GM12864 (cell line): ENCODE measurements around the gene RIMBP2.

Experiments
- DNase-seq: peaks from one replicate; pipeline ENCODE4 v3.0.0-alpha.2; 2011; ENCODE audit warnings: low read depth
- H3K4me3 ChIP-seq: 2 replicates; pipeline ENCODE4 v1.5.1; 2011; ENCODE audit warnings: mild to moderate bottlenecking, low read depth, low read length, control low read depth
- TF ChIP-seq, protein P1 (sequence below): IDR thresholded peaks from 2 replicates; pipeline ENCODE4 v1.5.1; 2011; ENCODE audit warnings: low read depth, mild to moderate bottlenecking, moderate library complexity, low read length, control low read depth, inconsistent platforms; ENCODE audit errors: missing control alignments

Gene RIMBP2

DNA sequence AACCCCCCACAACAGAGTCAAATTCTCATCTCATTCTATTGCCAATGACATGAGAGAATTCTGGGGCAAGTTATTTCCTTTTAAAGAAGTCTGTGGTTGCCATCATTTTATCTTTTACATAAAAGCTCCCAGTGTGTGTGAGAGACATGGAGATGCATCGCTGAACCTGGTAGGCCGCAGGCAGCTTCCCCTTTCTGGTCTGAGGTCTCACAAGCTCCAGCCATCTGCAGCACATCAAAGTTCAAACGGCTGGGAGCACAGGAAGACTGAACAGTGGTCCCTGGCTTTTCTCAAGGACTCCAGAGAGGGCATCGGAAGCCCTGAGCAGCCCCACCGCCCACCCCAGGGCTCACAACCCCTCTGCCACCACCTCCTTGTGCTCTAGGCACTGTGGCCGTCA, 141.7 kb downstream of the RIMBP2 start:
- H3K4me3 ChIP-seq = no peak overlapping the region
- TF ChIP-seq, protein P1, sequence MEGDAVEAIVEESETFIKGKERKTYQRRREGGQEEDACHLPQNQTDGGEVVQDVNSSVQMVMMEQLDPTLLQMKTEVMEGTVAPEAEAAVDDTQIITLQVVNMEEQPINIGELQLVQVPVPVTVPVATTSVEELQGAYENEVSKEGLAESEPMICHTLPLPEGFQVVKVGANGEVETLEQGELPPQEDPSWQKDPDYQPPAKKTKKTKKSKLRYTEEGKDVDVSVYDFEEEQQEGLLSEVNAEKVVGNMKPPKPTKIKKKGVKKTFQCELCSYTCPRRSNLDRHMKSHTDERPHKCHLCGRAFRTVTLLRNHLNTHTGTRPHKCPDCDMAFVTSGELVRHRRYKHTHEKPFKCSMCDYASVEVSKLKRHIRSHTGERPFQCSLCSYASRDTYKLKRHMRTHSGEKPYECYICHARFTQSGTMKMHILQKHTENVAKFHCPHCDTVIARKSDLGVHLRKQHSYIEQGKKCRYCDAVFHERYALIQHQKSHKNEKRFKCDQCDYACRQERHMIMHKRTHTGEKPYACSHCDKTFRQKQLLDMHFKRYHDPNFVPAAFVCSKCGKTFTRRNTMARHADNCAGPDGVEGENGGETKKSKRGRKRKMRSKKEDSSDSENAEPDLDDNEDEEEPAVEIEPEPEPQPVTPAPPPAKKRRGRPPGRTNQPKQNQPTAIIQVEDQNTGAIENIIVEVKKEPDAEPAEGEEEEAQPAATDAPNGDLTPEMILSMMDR = no peak
- DNase-seq = no peak

DNA sequence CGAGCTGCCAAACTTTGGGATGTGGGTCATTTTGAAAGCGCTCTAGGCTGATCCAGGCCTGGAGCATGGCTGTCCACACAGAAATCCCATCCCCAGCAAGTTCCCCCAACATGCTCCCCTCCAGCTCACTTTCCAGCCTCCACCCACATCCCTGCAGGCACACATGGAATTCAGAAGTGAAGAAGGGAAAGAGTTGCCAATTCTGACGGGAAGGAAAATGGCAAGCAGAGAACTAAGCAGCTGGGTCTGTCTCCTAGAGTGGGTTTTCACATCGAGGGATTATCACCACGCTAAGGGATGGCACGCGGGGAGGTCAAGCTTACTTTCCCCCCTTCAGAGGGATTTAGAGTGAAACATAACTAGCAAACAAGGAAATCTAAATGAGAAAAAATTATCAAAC, 142.3 kb downstream of the RIMBP2 start:
- no peak for DNase-seq
- TF ChIP-seq, protein P1 = no peak
- no peak overlapping the region for H3K4me3 ChIP-seq

DNA sequence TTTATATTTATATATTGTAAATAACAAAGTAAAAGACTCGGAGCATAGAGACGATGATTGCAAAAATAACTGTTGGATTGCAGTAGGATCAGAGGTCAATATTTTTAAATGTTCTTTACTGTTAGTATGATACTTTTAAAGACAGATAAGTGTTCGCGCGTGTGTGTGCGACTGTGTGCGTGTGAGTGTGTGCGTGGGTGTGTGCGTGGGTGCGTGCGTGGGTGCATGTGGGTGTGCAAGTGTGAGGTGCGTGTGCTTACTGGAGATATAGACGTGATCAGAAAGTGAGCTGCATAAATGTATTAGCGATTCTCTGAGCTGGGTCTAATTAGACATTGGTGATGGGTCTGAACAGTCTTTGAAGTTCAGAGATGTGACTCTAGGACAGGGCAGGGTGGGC, 142.9 kb downstream of the RIMBP2 start:
- no peak overlapping the region for H3K4me3 ChIP-seq
- TF ChIP-seq, protein P1 = no peak
- DNase-seq = no peak

DNA sequence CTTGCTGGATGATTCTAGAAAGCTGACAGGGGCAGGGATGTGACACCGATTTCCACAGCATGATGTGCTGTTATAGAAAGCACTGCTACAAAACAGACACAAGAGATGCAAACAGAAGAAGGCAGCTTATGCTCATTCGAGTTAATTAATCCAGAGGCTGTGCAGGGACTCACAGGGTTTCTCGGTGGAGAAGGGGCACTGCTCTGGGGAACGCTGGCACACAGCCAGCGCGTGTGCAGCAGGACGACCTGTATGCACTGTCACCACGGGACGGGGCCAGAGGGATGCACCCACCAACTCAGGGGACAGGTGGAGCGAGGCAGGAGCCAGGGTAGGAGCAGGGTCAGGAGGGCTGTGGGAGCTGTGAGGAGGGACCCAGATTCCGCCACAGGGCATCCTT, 143.5 kb downstream of the RIMBP2 start:
- TF ChIP-seq, protein P1 = no peak
- no peak for DNase-seq
- H3K4me3 ChIP-seq = no peak overlapping the region

DNA sequence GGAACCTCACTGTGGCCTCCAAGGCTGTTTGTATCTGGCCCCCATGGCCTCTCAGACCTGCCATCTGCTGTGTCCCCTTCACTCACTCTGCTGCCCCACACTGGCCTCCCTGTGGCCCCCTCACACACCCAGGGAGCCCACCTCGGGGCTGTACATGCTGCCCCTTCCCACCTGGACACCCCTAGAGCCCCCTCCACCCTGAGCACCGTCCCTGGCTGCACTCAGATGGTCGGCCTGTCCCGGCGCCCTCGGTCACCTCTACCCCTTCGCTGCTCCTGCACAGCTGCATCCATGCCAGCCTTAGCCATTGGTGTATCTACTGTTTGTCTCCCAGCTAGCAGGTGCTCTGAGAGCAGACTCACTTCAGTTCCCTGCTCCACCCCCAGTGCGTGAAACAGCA, 144.4 kb downstream of the RIMBP2 start:
- no peak overlapping the region for H3K4me3 ChIP-seq
- DNase-seq = no peak
- TF ChIP-seq, protein P1 = no peak

DNA sequence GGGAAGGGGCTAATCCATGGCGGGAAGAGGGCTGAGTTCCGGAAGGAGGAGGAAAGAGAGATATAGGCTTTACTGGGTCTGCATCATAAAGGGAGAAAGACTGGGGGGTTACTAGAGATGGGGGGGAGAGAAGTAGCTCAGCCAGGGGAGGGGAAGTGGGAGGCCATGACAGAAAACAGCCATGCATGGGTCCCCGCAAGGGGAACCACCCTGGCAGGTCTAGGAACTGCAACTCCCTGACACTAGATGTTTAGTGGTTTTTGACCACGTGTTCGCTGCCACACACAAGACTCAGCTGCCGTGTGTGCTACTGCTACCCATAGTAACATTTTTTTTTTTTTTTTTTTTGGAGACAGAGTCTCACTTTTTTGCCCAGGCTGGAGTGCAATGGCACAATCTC, 145.0 kb downstream of the RIMBP2 start:
- DNase-seq = no peak
- no peak overlapping the region for H3K4me3 ChIP-seq
- TF ChIP-seq, protein P1 = no peak

DNA sequence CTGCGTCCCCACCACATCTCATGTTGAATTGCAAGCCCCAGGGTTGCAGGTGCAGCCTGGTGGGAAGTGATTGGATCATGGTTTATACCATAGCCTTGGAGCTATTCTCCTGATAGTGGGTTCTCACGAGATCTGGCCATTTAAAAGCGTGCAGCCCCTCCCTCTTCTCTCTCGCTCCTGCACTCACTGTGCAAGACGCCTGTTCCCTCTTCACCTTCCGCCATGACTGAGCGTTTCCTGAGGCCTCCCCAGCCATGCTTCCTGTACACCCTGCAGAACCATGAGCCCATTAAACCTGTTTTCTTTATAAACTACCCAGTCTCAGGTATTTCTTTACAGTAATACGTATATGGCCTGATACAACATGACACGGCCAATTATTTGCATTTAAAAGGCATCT, 146.6 kb downstream of the RIMBP2 start:
- DNase-seq = no peak
- no peak overlapping the region for H3K4me3 ChIP-seq
- TF ChIP-seq, protein P1 = no peak
